HG02798 (cell line): Measurements from ENCODE around the gene CCL24.
"Not testable (repeated sequence)": the region's sequence is repeated elsewhere in the genome, so short reads cannot be mapped to it uniquely, and the experiment has no call there.

Experiments
- ATAC-seq: cut with Tn5 transposase; IDR thresholded peaks from one replicate; pipeline ENCODE4 v1.9.1; 2021; ENCODE audit warnings: mild to moderate bottlenecking; ENCODE audit not compliant: unreplicated experiment, poor library complexity

The CCL24 gene

GRCh38 chr7:75813781-75814236, at the start of gene CCL24:
Gene CCL24, minus strand, starts transcription at chr7:75813806. Its CDS starts 91 bp downstream, at chr7:75813715.
- no peak for ATAC-seq

GRCh38 chr7:75861636-75862035, 48.0 kb upstream of the CCL24 start:
- no peak for ATAC-seq

GRCh38 chr7:75858410-75858809, 44.8 kb upstream of the CCL24 start:
- no peak for ATAC-seq

- no peak for ATAC-seq
Measured at GRCh38 chr7:75856536-75856935, 42.9 kb upstream of the CCL24 start.

- not testable (repeated sequence) for ATAC-seq
Measured at GRCh38 chr7:75854813-75855345, 41.3 kb upstream of the CCL24 start.

- ATAC-seq: no peak
Measured at GRCh38 chr7:75854233-75854632, 40.6 kb upstream of the CCL24 start.

GRCh38 chr7:75850235-75850634, 36.6 kb upstream of the CCL24 start:
- no peak for ATAC-seq

GRCh38 chr7:75849573-75849972, 36.0 kb upstream of the CCL24 start:
- ATAC-seq: no peak

- no peak for ATAC-seq
Measured at GRCh38 chr7:75847707-75848106, 34.1 kb upstream of the CCL24 start.

- not testable (repeated sequence) for ATAC-seq
Measured at GRCh38 chr7:75845132-75845531, 31.5 kb upstream of the CCL24 start.

GRCh38 chr7:75844158-75844557, 30.6 kb upstream of the CCL24 start:
- ATAC-seq: no peak

- ATAC-seq: no peak
Measured at GRCh38 chr7:75843613-75844116, 30.1 kb upstream of the CCL24 start.

GRCh38 chr7:75842836-75843446, 29.3 kb upstream of the CCL24 start:
- ATAC-seq: peak; percentile 86

- no peak for ATAC-seq
Measured at GRCh38 chr7:75840029-75840428, 26.4 kb upstream of the CCL24 start.

GRCh38 chr7:75838281-75838930, 24.8 kb upstream of the CCL24 start:
- not testable (repeated sequence) for ATAC-seq

- no peak for ATAC-seq
Measured at GRCh38 chr7:75836798-75837197, 23.2 kb upstream of the CCL24 start.

- ATAC-seq: no peak
Measured at GRCh38 chr7:75835688-75836285, 22.2 kb upstream of the CCL24 start.

GRCh38 chr7:75833662-75834061, 20.1 kb upstream of the CCL24 start:
- not testable (repeated sequence) for ATAC-seq

- ATAC-seq: no peak
Measured at GRCh38 chr7:75830978-75831377, 17.4 kb upstream of the CCL24 start.

GRCh38 chr7:75829656-75830055, 16.1 kb upstream of the CCL24 start:
- ATAC-seq: not testable (repeated sequence)
